PC-9 (cell line): ENCODE results near the gene TMEM235. TPM values are rescaled to one million over a fixed set of nuclear protein-coding genes. Genes with fewer than 3 reads are reported as not detected.

Source experiments
- BruUV-seq: library from RNA; stranded (reverse); fragments of 400-500 nt; replicated peaks from 2 replicates; lab custom pipeline; 2021; lab: Mats Ljungman, UMichigan
- CTCF ChIA-PET: fragments of 300-600 bp; sonication (Branson Sonifier 250); formaldehyde crosslinking; loops from one replicate; lab custom pipeline; 2022; ENCODE audit warnings: antibody characterized with exemption; lab: Charles Lee
- POLR2A ChIA-PET: fragments of 300-600 bp; sonication (Branson Sonifier 250); formaldehyde crosslinking; loops from one replicate; lab custom pipeline; 2022; ENCODE audit warnings: antibody characterized with exemption; ENCODE audit not compliant: unreplicated experiment; lab: Charles Lee
- DNase-seq, 2 experiments: peaks; one replicate each; pipeline versions ENCODE4 v3.0.0 to v3.0.0-alpha.2; 2015 to 2022; ENCODE audit warnings: mixed read lengths in 1 of 2
- H2AFZ ChIP-seq: fragments of 200-600 bp; sonication (generic); 2 replicates; pipeline ENCODE4 v1.8.1; 2017; ENCODE audit warnings: antibody characterized with exemption
- H3F3A ChIP-seq: fragments of 200-600 bp; sonication (generic); 2 replicates; pipeline ENCODE4 v1.8.1; 2017; ENCODE audit warnings: antibody characterized with exemption, mild to moderate bottlenecking, low read depth; ENCODE audit not compliant: insufficient read depth
- H3K27ac ChIP-seq: fragments of 200-600 bp; sonication (generic); 2 replicates; pipeline ENCODE4 v1.6.1; 2016; ENCODE audit warnings: mixed run types
- H3K27me3 ChIP-seq: fragments of 200-600 bp; sonication (generic); 2 replicates; pipeline ENCODE4 v1.6.1; 2016; ENCODE audit warnings: low read depth, mixed run types; ENCODE audit not compliant: insufficient read depth
- H3K36me3 ChIP-seq: fragments of 200-600 bp; sonication (generic); 2 replicates; pipeline ENCODE4 v1.6.1; 2016; ENCODE audit warnings: low read depth, mixed run types
- H3K4me1 ChIP-seq: fragments of 200-600 bp; sonication (generic); replicated peaks from 2 replicates; pipeline ENCODE4 v1.6.1; 2016; ENCODE audit warnings: mixed run types; ENCODE audit not compliant: insufficient read depth
- H3K4me2 ChIP-seq: fragments of 200-600 bp; sonication (generic); 2 replicates; pipeline ENCODE4 v1.6.1; 2017; ENCODE audit warnings: mixed run types
- H3K4me3 ChIP-seq: fragments of 200-600 bp; sonication (generic); 2 replicates; pipeline ENCODE4 v1.6.1; 2016; ENCODE audit warnings: mixed run types
- H3K79me2 ChIP-seq: fragments of 200-600 bp; sonication (generic); 2 replicates; pipeline ENCODE4 v1.6.1; 2017; ENCODE audit warnings: low read depth, mixed run types
- H3K9me2 ChIP-seq: fragments of 200-600 bp; sonication (generic); 2 replicates; pipeline ENCODE4 v1.8.1; 2017; ENCODE audit warnings: mild to moderate bottlenecking; ENCODE audit not compliant: insufficient read depth
- H3K9me3 ChIP-seq: fragments of 200-600 bp; sonication (generic); 2 replicates; pipeline ENCODE4 v1.8.1; 2016; ENCODE audit warnings: low read depth; ENCODE audit not compliant: insufficient read depth
- H4K20me1 ChIP-seq: fragments of 200-600 bp; sonication (generic); 2 replicates; pipeline ENCODE4 v1.8.1; 2017; ENCODE audit not compliant: insufficient read depth
- CTCF ChIP-seq: fragments of 200-600 bp; sonication (generic); conservative IDR thresholded peaks from 2 replicates; pipeline ENCODE4 v1.6.1; 2017; ENCODE audit warnings: mixed run types, antibody characterized with exemption, mild to moderate bottlenecking, moderate library complexity
- EZH2 ChIP-seq: fragments of 200-600 bp; sonication (generic); IDR thresholded peaks from 2 replicates; pipeline ENCODE4 v1.8.0; 2017; ENCODE audit warnings: antibody characterized with exemption, low read depth
- intact Hi-C: fragments of 100-400 bp; cut with micrococcal nuclease; formaldehyde crosslinking; loops from one replicate; pipeline ENCODE4 v1.10.0; 2022; ENCODE audit not compliant: unreplicated experiment
- total RNA-seq: library from RNA; stranded (reverse); gene quantifications from 2 replicates; pipeline ENCODE4 v1.2.3, GENCODE V29; 2021

Gene TMEM235
- total RNA-seq, 1 experiment from 2014 or later: not detected

DNA sequence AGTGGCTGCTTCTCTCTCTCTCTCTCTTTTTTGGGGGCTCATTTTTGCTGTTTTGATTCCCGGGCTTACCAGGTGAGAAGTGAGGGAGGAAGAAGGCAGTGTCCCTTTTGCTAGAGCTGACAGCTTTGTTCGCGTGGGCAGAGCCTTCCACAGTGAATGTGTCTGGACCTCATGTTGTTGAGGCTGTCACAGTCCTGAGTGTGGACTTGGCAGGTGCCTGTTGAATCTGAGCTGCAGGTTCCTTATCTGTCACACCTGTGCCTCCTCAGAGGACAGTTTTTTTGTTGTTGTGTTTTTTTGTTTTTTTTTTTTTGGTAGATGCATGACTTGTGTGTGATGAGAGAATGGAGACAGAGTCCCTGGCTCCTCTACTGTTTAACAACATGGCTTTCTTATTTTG is 7.7 kb upstream of the TMEM235 start:
- H3K27ac ChIP-seq: no peak overlapping the region
- H3K36me3 ChIP-seq: no peaks in the 10 kb centered on the region
- H3K4me1 ChIP-seq: no peaks in the 10 kb centered on the region
- DNase-seq: no peak
- TSS peak; percentile 31 for BruUV-seq
- H3K9me3 ChIP-seq: no peaks in the 10 kb centered on the region
- intact Hi-C loops: no loop called here
- ChIA-PET CTCF (no interaction called here), POLR2A (interaction anchor here (0.6 kb wide), 1 partner anchor 37 kb away, joined by 4 read pairs; the partner anchor contains the start of genes AFMID and TK1)
- no peak overlapping the region for H3K4me3 ChIP-seq
- H3K9me2 ChIP-seq: no peaks in the 10 kb centered on the region
- H3K4me2 ChIP-seq: no peak overlapping the region
- H2AFZ ChIP-seq: no peak overlapping the region
- H3K27me3 ChIP-seq: no peaks in the 10 kb centered on the region
- no peak for TF ChIP-seq CTCF
- TF ChIP-seq EZH2: no peak
- no peaks in the 10 kb centered on the region for H4K20me1 ChIP-seq
- no peaks in the 10 kb centered on the region; the same call in 1 of the 2 replicates for H3F3A ChIP-seq
- no peaks in the 10 kb centered on the region for H3K79me2 ChIP-seq

DNA sequence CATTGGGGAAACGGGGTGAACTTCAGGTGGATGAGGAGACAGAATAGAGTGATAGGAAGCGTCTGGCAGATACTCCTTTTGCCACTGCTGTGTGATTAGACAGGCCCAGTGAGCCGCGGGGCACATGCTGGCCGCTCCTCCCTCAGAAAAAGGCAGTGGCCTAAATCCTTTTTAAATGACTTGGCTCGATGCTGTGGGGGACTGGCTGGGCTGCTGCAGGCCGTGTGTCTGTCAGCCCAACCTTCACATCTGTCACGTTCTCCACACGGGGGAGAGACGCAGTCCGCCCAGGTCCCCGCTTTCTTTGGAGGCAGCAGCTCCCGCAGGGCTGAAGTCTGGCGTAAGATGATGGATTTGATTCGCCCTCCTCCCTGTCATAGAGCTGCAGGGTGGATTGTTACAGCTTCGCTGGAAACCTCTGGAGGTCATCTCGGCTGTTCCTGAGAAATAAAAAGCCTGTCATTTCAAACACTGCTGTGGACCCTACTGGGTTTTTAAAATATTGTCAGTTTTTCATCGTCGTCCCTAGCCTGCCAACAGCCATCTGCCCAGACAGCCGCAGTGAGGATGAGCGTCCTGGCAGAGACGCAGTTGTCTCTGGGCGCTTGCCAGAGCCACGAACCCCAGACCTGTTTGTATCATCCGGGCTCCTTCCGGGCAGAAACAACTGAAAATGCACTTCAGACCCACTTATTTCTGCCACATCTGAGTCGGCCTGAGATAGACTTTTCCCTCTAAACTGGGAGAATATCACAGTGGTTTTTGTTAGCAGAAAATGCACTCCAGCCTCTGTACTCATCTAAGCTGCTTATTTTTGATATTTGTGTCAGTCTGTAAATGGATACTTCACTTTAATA is 7.0 kb upstream of the TMEM235 start:
- Histone ChIP-seq H3K4me1 (no peaks in the 10 kb centered on the region), H2AFZ (no peak overlapping the region), H3K9me2 (no peaks in the 10 kb centered on the region), H4K20me1 (no peaks in the 10 kb centered on the region), H3K9me3 (no peaks in the 10 kb centered on the region), H3K27ac (no peak overlapping the region), H3F3A (no peaks in the 10 kb centered on the region; the same call in 1 of the 2 replicates), H3K36me3 (no peaks in the 10 kb centered on the region), H3K4me3 (no peak overlapping the region), H3K79me2 (no peaks in the 10 kb centered on the region), H3K27me3 (no peaks in the 10 kb centered on the region), H3K4me2 (no peak overlapping the region)
- no TSS peak for BruUV-seq
- ChIA-PET POLR2A (interaction anchor here (0.6 kb wide), 2 partner anchors 37 to 85 kb away, joined by 4 to 5 read pairs; partner anchors contain the start of genes AFMID and TK1), CTCF (interaction anchor here (0.7 kb wide), 1 partner anchor 24 kb away, joined by 4 read pairs; no protein-coding TSS in a partner anchor)
- no peak for TF ChIP-seq EZH2
- no peak for TF ChIP-seq CTCF
- no peak for DNase-seq
- intact Hi-C loops: no loop called here

DNA sequence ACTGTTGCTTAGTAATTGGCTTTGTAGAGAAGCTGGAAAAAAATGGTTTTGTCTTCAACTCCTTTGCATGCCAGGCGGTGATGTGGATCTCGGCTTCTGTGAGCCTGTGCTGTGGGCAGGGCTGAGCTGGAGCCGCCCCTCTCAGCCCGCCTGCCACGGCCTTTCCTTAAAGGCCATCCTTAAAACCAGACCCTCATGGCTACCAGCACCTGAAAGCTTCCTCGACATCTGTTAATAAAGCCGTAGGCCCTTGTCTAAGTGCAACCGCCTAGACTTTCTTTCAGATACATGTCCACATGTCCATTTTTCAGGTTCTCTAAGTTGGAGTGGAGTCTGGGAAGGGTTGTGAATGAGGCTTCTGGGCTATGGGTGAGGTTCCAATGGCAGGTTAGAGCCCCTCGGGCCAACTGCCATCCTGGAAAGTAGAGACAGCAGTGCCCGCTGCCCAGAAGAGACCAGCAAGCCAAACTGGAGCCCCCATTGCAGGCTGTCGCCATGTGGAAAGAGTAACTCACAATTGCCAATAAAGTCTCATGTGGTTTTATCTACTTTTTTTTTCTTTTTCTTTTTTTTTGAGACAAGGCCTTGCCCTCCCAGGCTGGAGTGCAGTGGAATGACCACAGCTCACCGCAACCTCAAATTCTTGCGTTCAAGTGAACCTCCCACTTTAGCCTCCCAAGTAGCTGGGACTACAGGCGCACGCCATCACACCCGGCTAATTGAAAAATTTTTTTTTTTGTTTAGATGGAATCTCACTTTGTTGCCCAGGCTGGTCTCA is 6.2 kb upstream of the TMEM235 start:
- no peak for DNase-seq
- H2AFZ ChIP-seq: no peak overlapping the region
- CTCF ChIA-PET: interaction anchor here (0.7 kb wide), 1 partner anchor 25 kb away, joined by 4 read pairs; no protein-coding TSS in a partner anchor
- H3K9me3 ChIP-seq: no peaks in the 10 kb centered on the region
- H3K27ac ChIP-seq: no peak overlapping the region
- POLR2A ChIA-PET: interaction anchor here (0.6 kb wide), 1 partner anchor 84 kb away, joined by 5 read pairs; no protein-coding TSS in a partner anchor
- no peaks in the 10 kb centered on the region for H3K9me2 ChIP-seq
- H3K4me2 ChIP-seq: no peak overlapping the region
- H4K20me1 ChIP-seq: no peaks in the 10 kb centered on the region
- no peaks in the 10 kb centered on the region for H3K4me1 ChIP-seq
- intact Hi-C loops: no loop called here
- no peaks in the 10 kb centered on the region for H3K79me2 ChIP-seq
- BruUV-seq: no TSS peak
- TF ChIP-seq CTCF (no peak), EZH2 (no peak)
- no peaks in the 10 kb centered on the region for H3K27me3 ChIP-seq
- no peaks in the 10 kb centered on the region; the same call in 1 of the 2 replicates for H3F3A ChIP-seq
- H3K4me3 ChIP-seq: no peak overlapping the region
- no peaks in the 10 kb centered on the region for H3K36me3 ChIP-seq
